Nucleus accumbens (tissue), 56 donors: Measurements from ENCODE around the gene MLPH.
A peak's percentile ranks its signal among the peaks of the same experiment; 100 is the strongest.

Experiments used
- DNase-seq, 56 donors: peaks; one replicate each; lab custom pipeline; 2025; lab: John Stamatoyannopoulos, UW

Gene MLPH

DNA sequence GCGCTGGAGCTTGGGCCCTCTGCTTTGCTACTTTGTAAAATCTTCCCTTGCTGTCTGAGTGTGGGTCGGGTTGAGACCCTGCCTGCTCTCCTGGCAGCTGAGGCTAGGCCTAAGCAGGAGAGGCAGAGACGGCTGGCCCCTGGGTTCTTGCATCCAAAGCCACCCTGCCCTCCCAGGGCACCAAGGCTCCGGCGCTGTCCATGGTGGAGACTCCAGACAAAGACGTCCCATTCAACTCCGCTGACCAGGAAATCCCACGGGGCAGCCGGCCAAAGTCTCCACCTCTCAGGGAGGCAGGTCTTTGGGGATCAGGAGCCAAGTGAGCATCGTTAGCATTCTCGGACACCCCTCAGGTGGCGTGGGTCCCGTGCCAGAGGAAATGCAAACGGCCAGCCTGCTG is 76.8 kb downstream of the MLPH start:
- peak in 1 of 56 donors; percentile 6 for DNase-seq

DNA sequence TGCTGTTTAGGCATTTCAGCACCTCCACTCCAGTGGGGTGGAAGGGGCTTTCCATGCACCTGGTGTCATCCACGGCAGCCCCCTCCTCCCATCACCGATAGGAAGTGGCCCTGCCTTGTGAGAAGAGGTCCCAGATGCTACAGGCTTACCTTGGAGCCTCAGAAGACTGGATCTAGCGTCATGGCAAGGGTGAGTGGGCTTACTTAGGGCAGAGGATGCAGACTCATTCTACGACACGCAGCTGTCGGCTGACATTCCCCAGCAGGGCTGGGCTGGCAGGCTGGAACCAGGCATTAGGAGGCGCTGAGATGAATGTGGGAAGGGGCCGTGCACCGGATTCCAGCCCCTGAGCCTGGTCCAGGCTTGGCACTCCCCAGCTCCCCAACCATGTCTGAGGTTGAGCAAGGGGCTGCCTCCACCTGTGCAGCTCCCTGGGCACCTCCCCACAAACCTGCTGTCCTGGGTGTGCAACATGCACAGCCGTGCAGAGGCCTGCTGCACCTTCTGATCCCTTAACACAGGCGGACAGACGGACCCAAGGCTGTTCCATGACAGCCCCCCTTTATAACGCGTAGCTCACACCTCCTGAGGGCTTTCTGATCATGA is 77.6 kb downstream of the MLPH start:
- DNase-seq: no peak

DNA sequence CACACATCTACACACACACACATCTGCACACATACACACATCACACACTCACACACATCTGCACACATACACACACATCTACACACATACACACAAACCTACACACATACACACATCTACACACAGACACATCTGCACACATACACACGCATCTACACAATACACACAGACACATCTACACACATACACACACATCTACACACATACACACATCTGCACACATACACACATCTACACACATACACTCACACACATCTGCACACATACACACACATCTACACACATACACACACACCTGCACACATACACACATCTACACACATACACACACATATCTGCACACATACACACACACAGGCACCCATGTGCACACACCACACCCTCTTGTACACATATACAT is 78.9 kb downstream of the MLPH start:
- no peak for DNase-seq

DNA sequence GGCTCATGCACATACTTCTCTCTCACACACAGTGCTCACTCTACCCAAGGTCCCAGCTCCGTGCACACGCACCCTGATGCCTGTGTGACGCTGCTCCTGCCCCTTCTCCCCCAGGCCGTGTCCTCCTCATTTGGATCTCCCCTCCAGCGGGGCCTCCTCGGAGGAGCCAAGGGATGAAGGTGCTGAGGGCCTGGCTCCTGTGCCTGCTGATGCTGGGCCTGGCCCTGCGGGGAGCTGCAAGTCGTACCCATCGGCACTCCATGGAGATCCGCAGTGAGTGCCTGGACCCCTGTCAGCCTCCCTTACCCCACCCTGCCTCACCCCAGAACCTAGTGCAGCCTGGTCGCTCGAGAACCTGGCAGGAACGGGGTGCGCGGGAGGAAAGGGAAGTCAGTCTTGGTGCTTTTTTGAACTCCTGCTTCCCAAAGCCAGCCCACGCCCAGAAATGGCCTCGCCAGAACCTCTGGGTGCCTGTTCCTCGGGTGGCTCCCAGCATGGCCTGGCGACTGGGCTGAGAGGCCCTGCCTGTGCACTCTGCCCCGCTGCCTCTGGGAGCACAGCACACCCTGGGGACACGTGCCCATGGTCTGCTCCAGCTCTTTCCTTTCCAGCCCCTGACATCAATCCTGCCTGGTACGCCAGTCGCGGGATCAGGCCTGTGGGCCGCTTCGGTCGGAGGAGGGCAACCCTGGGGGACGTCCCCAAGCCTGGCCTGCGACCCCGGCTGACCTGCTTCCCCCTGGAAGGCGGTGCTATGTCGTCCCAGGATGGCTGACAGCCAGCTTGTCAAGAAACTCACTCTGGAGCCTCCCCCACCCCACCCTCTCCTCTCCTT is 79.6 kb downstream of the MLPH start, which contains the start of gene PRLH:
PRLH (plus strand) TSS at position 174 of the 835 bp plus-strand sequence; CDS start at position 174, 0 bp downstream.
- DNase-seq: peak in 3 of 56 donors; percentile 3 to 28 (median 7)

DNA sequence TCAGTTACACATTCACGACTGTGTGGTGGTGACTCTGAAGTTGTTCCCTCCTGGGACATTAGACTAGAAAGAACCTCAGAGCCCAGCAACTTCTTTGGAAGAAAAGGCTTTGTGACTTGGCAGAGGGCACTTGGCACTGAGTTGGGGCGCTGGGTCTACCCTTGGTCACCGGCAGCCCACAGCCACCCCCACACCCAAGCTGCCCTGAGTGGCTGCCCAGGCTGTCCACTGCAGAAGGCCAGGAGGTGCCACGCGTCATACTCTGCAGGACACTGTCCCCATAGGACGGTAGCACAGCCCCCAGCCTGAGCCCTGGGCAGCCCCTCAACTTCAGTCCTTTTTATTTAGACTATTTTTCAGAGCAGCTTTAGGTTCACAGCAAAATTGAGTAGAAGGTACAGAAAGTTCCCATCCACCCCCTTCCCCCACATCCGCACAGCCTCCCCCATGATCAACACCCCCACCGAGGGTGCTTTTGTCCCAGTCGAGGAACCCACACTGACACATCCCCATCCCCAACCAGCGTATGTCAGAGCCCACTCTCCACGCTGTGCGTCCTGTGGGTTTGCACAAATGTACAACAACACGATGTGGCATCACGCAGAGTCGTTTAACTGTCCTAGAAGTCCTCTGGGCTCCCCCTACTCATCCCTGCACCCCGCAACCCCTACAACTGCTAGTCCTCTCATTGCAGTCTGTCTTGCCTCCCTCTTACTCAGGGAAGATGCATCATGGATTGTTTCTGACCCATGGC is 80.4 kb downstream of the MLPH start:
- DNase-seq: peak in 12 of 56 donors; percentile 5 to 43 (median 18)

DNA sequence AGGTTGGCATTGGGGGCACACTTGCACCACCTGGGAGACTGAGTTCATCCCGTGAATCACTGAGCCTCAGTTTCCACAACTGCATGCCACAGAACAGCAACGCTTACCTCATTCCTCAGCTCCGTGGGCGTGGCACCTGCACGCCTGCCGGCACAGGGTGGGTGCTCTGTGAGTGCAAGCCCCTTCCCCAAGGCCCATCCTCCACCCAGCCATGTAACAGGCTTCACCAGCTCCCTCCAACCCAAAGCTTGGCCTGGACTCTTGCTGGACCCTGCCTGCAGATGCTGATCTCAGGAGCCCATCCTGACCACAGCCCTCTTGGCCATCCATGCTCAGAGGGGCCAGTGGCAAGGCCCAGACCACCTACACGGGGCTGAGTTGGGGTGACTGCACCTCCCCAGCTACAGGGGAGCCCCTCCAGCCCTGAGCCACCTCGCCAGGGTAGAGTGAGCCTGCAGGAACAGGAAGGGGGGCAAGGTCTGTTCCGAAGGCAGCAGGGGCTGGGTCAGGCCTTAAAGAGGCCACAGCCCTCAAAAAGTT is 81.1 kb downstream of the MLPH start:
- DNase-seq: no peak

DNA sequence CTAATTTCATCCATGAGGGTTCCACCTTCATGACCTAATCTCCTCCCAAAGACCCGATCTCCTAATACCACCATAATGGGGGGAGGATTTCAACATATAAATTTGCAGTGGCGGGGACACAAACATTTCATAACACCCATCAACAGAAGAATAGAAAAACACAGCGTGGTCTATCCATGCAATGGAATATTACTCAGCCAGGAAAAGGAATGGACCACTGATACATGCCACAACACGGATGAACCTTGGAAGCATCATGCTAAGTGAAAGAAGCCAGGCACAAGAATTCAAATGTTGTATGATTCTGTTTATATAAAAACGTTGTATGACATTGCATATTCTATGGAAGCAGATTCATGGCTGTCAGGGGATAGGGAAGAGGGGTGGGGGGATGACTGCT is 82.0 kb downstream of the MLPH start:
- DNase-seq: no peak

DNA sequence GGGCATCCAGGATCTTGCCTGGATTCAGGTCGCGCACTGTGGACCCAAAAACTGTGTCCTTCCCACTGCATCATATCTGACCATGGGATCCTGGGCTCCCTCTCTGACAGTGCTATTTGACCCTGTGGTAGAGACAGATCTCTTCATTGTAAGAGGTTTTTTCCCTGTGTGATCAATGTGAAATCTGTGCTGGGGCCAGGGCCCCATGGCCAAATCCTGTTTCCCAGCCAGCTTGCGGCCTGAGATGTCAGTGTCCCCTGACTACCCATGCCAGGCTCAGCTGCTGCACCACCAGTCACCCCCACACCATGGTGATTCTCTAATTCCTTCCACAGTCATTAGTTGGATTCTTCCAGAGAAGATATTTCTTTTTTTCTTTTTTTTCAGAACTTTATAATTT is 82.8 kb downstream of the MLPH start:
- DNase-seq: no peak

DNA sequence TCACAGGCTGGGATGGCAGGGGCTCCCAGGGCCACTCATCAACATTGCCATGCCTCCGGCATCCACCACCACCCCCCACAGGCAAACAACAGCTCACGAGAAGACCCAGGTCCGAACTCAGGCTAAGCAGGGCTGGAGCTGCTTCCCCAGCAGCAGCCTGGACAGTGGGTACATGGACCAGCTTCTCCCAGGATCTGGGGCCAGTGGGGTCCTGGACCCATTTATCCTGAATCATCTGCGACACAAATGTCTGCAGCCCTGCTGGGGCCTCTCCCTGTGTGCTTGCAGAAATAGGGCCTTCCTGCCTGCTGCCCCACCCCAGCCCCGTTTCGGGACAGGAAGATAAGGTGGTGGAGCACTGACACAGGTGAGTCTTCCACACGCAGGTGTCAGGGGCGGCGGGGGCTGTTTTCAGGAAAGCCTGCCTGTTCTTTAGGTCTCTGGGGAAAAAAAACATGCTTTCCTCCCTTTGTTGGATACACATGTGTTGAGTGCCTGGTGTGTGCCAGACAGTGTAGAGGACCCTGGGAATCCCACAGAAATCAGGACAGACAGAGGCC is 83.8 kb downstream of the MLPH start:
- DNase-seq: no peak

DNA sequence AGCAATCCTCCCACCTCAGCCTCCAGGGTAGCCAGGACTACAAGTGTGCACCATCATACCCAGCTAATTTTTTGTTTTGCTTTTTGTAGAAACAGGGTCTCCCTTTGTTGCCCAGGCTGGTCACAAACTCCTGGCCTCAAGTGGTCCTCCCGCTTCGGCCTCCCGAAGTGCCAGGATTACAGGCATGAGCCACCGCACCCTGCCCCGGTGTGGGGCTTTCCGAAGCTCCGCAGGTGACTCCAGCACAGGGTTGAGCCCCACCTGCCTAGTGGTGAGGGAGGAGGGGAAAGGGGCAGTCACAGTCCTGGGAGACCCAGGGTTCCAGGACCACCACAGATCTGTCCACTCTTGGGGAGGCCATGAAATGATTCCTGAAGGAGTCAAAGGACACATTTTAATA is 84.5 kb downstream of the MLPH start:
- no peak for DNase-seq

DNA sequence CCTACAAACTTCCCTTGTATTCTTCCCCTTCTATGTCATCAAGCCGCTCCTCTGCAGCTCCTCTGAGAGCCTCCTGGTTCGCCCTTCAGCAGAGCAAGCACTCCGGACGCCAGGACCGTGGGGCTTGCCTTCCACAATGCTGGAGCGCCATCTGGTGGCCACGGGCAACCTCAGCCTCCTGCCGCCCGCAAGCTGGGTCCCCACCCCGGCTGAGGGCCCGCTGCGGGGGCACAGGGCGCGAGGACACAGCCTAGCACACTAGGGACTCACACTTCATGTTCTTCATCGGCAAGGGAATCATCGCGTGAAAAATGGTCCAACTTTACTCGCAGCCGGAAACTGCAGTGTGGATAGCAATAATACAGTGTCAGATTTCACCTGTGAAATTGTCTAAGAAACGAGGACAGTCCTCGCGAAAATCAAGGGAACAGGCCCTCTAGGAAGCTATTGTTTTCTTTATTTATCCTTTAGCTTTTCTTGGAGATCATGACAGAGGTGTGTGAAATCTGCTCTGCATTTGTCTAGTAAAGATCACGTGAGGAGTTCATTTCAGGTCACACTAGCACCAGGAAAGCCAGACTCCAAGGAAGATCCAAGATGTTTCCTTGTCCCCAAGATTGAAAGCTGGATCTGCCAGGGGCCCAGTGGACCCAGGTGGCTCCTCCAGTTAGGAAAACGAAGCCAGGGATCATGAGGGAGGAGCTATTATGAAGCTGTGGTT is 85.1 kb downstream of the MLPH start:
- peak in 53 of 56 donors; percentile 16 to 90 (median 68) for DNase-seq

DNA sequence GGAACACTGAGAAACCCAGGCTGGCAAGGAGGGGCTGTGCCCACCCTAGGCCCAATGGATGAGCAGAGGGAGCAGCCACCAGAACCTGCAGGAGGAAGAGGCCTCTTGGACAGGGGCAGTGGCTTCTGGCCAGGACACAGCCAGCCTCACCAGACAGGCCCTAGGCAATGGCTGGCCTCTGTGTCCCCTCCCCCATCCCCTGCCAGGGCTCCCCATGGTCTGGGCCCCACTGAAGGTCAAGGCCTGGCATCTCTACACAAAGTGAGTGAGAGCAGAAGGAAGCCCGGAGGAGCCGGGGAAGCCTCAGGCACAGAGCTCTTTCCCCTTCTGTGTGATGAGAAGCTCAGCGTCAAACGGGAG is 85.7 kb downstream of the MLPH start:
- DNase-seq: no peak

DNA sequence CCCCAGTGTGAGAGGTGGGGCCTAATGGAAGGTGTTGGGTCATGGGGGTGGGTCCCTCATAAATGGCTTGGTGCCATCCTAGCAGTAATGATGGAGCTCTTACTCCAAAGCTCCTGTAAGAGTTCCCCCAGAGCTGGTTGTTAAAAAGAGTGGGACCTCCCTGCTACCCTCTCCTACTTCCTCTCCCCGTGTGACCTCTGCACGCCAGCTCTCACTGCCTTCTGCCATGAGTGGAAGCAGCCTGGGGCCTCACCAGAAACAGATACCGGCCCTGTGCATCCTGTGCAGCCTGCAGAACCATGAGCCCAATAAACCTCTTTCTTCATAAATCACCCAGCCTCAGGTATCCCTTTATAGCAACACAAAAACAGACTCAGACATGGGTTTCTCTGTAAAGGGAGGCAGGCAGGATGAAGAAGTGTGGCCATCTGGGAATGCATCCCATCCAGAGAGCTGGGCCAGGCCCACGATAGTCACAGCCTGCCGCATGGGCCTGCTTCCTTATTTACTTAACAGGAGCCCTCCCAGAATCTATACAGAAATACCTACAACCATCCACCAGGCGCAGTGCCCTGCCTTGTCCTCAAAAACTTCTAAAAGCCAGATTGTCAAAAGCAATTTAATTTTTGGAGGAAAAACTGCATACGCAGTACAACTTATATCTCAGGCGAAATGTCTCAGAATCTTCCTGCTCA is 86.8 kb downstream of the MLPH start:
- no peak for DNase-seq

DNA sequence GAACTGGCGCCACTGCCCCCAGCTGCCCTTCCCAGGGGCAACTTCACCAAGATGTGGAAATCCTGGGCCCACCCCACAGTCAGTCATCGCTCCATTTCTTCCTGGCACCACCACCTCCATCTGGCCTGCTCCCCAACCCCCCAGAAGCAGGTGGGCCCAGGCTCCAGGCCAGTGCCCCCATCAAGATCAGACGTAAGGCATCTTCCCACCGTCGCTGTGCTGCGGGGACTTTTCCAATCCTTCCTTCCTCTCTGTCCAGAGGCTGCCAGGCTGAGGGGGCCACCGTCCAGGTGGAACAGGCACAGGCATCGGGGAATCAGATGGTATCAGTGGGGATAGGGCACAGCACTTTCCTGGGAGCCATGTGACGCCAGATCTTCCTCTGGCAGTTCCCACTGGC is 87.4 kb downstream of the MLPH start:
- no peak for DNase-seq

DNA sequence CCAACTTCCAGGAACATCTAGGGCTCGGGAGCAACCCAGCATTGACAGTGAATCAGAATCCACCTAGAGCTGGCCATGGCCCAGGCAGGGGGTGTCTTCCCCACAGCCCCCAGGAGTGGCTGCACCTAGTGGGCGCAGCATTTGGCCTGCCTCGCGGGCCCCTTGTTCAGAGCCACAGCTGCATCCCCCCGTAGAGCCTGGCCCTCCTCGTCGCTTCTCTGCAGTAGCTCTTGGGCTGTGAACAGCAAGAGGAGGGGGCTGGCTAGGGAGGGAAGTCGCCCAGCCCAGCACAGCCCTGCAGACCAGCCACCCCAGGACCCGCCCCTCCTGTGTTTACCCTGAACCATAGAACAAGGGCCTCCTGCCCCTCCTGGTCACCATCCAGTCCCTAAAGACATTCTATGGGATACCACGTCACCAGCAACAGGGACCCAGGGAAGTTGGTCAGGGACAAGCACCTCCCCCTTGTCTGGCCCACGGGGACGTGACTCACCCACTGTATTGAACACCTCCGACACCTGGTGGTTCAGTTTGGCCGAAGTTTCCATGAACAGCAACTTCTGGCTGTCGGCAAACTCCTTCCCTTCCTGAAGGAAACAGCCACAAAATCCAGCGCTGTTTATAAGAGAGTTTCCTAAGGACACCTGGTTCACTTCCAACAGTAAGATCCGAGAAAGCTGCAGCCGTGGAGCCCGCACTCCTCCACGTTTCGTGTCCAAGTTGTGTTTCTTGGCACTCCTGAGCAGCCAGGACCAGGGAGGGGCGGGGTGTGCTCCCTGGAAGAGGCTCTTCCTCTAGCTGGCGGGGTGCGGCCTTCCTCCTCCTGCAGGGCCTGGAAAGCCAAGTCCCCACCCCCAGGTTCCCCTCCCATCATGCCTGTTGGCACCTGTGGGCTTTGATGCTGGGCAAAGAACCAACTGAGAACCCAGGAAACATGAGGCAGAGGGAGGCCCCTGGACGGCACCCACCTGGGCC is 88.1 kb downstream of the MLPH start:
- no peak for DNase-seq

DNA sequence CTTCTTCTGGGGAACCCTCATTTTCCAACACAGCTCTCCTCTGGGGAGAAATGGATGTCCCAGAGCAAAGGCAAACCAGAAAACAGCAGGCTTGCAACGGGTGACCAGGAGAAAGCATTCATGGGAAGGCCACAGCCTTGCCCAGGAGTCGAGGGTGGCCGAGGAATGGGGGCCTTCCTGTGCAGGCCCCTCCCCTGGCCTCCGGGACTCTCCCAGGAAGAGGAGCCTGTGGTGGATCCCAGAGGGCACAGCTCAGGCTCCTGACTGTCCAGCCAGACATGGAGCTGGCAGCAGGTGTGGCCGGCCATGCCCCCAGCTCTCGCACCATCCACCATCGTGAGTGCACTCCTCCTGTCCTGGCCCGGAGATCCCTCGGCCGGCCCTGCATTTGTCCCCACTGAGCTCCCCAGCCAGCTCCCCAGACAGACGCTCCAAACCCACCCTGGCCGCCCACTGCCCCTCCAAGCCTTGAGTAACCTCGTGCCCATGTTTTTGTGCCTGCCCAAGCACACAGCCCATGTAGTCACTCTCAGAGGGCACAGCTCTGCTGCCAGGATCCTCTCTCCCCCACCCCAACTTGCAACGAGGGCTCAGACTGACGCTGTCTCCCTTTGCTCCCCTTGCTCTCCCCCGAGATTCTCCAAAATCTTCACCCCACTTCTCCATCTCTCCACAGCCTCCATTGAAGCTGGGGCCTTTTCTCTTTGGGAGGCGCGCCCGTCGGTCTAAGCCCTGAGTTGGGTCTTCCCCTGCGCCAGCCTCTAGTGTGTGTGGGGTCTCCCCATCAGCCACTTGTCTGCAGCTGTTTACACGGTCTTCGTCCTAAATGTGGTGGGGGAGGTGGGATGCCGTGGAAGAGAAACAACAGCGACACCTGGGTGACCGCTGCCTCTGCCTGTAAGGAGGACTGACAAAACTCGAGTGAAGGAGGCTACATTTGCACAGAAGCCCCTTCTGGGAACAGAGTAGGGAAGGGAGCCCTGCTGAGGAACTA is 89.1 kb downstream of the MLPH start:
- DNase-seq: no peak

DNA sequence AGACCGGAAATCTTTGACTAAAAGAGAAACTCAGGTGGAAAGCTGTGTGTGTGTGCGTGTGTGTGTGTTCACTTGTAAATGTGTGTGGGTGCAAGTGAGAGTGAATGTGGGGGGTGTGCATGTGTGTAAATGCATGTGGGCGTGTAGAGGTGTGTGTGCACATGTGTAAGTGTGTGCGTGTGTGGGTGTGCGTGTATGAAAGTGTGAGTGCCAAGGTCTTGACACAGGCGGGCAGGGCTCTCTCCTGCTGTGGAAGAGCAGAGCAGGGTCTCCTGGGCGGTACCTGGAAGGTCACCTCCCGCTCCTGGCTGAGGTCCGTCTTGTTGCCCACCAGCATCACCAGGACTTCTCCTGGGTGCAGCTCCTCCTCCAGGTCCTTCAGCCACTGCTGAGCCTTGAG is 89.9 kb downstream of the MLPH start:
- DNase-seq: no peak
